Right ventricle myocardium superior (tissue), 1 donor: ENCODE measurements around the gene LSR. TPM values are rescaled to one million over a fixed set of nuclear protein-coding genes. Genes with fewer than 3 reads are reported as not detected.

Source experiments
- ATAC-seq: fragments of 200-7000 bp; cut with Tn5 transposase; one replicate; pipeline ENCODE4 v1.9.1; 2020; ENCODE audit warnings: mild to moderate bottlenecking; ENCODE audit not compliant: poor library complexity
- DNase-seq: peaks from one replicate; pipeline ENCODE4 v3.0.0-alpha.2; 2020
- intact Hi-C: fragments of 100-400 bp; cut with DNase I; formaldehyde crosslinking; loops from one replicate; pipeline ENCODE4 v1.11.2; 2022
- total RNA-seq: library from RNA; stranded (reverse); fragmentation: NEBNext Ultra II Directional; extraction: Animal tissue kit (Norgen Biotek cat#: 25700); gene quantifications from one replicate; pipeline ENCODE4 v1.2.1, GENCODE V29; 2021
- donor health status: DM: no; HTN: yes; CAD: no; lungs with severe emphysema.

Gene LSR
- total RNA-seq, 1 donor from 2014 or later, result 4.5 TPM

DNA sequence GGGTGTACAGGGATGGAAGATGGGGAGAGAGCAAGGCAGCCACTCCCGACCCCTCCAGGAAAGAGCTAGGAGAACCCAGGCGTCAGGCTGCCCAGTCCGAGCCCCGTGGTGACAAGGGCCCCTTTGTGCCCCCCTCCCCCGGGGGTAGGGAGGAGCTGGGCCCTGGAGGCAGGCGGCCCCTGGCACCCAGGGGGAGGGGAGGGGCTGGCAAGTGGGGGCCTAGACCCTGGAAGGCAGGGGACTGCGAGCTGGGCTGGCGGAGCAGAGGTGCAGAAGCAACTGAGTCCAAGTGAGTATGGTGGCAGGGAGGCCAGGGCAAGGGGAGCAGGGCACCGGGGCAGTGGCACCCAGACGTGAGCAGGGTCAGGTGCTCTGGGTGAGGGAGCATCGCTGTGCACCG lies 43.1 kb downstream of the LSR start, which contains the start of gene MAG:
TSS of gene MAG (plus strand) at position 246 of the 400 bp plus-strand sequence. CDS start 3,248 bp downstream, outside the sequence.
- intact Hi-C loops, result no loop called here
- DNase-seq, result no peak
- ATAC-seq, result no peak

DNA sequence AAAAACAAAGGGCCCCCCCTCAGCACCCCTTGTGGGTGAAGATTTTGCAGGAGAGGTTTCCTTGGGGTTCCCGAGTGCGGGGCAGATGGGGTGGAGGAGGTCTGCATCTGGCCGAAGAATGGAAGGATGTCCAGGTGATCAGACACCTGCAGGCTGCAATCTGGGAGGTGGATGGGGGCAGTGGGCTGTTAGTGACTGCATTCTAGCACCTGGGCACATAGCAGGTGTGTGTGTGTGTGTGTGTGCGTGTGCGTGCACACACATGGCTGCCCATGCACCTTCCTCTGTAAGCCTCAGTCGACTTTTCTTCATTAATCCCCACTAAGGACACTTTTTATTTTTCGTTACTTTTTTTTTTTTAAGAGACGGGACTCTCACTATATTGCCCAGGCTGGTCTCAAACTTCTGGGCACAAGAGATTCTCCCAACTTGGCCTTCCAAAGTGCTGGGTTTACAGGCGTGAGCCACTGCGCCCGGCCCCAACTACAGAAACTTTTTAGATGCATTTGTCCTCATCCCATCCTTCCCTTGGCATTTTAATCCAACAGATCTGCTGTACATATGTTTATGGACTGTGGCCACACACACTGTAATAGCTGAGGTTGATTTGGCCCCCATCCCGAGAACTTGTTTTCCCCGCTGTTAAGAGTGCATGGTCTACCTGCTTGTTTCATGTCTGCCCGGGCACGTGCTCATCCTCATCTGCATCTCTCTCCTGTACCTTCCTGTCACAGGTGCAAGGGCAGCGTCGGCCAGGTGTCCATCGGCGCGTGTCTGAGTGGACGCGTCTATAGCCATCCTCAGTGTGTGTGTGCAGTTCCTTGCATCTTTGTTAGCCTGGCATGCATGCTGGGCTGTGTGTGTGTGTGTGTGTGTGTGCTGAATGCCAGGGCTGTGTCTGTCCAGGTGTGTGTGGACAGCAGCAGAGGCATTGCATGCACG lies 43.9 kb downstream of the LSR start:
- ATAC-seq, result no peak

DNA sequence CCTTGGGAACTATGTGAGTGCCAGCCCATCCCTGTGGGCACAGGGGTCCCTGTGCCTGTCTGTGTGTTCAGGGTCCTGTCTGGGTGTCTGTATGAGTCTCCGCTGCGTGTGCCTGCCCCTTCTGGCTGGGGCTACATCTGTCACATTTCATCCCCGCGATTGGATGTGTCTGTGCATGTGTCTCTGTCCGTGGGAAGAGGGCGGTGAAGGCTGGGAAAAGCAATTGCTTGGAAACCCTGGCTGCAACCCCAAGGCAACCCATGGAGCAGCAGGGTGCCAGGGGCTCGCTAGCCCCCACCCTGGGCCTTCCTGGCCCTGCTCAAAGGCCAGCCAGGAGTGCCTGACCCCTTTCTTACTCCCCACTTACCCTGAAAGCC lies 44.5 kb downstream of the LSR start:
- ATAC-seq (no peak), DNase-seq (no peak)
- intact Hi-C loops, result no loop called here

More for the DNA sequence above, 43.9 kb downstream of the LSR start:
- intact Hi-C loops, result no loop called here
- no peak for DNase-seq

DNA sequence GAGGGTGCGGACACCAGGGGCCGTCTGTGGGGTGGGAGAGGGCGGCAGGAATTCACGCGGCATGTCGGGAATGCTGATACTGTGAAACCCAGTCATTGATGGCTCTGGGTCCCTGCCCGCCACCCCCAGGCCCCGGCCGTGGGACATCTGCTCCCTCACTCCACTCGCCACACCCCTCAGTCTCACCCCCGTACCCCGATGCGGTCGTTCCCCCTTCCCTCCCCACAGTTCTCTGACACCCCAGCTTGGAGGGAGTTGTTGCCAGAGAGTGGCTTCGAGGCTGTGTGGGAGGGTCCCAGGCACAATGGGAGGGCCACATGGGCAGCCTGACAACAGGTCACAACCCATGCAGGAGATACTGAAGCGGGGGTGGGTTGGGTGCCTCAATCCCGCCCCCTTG lies 45.0 kb downstream of the LSR start:
- DNase-seq, result no peak
- intact Hi-C loops, result no loop called here
- ATAC-seq, result no peak

DNA sequence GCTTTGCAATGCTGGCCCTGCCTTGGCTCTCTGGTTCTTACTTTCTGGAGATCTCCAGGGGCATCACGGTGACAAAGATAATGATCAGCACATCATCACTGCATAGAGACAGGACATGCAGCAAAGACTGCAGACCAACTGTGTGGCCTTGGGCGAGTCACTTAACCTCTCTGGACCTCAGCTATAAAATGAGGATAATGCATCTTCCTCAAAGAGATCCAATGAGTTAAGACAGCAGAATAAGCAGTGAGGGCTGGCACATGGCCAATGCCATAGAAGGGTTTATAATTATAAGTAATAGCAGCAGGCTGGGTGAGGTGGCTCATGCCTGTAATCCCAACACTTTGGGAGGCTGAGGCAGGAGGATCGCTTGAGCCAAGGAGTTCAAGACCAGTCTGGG lies 45.5 kb downstream of the LSR start:
- intact Hi-C loops, result no loop called here
- no peak for ATAC-seq
- no peak for DNase-seq

DNA sequence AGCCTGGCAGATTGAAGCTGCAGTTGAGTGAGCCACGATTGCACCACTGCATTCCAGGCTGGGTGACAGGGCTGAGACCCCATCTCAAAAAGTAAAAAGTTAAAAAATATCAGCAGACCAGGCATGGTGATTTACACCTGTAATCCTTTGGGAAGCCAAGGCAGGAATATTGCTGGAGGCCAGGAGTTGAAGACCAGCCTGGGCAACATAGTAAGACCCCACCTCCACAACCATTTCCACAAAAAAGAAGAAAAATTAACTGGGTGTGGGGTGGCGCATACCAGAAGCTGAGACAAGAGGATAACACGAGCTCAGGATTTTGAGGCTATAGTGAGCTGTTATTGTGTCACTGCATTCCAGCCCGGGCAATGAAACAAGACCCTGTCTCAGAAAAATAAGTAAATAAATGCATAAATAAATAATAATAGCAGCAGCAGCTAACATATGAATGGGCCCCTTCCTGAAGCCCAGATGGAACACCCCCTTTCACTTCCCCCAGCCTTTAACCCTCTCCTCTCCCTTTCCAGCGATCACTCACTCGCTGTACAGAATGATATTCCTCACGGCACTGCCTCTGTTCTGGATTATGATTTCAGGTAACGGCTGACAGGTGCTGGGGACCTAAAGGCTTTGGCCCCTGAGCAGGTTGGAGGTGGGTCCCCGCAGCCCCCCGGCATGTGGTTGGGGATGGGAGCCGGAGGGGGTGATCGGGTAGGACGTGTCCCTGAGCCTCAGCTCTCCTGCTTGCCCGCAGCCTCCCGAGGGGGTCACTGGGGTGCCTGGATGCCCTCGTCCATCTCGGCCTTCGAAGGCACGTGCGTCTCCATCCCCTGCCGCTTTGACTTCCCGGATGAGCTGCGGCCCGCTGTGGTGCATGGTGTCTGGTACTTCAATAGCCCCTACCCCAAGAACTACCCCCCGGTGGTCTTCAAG lies 46.3 kb downstream of the LSR start:
- ATAC-seq (no peak), DNase-seq (no peak)
- intact Hi-C loops, result no loop called here

DNA sequence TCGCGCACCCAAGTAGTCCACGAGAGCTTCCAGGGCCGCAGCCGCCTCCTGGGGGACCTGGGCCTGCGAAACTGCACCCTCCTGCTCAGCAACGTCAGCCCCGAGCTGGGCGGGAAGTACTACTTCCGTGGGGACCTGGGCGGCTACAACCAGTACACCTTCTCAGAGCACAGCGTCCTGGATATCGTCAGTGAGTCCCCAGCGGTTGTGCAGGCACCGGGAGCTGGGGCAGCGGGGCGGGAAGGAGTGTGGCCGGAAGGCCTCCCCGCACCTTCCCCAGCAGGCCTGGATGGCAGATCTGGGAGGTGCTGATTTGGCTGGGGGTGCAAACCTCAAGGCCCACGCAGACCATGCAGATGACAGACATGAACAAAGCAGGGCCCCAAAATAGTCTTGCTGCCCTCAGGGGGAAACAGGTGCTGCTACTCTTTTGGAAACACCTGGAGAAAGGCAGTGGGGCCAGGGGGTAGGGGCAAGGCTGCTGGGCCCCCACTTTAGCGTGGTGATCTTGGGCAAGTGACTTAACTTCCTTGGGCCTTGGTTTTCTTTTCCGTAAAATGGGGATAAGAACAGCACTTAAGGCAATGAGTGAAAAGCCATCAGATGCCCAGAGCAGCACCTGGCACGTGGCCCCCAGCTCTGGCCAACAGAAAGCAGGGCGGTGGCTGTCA lies 47.1 kb downstream of the LSR start:
- DNase-seq (no peak), ATAC-seq (no peak)
- intact Hi-C loops, result no loop called here

DNA sequence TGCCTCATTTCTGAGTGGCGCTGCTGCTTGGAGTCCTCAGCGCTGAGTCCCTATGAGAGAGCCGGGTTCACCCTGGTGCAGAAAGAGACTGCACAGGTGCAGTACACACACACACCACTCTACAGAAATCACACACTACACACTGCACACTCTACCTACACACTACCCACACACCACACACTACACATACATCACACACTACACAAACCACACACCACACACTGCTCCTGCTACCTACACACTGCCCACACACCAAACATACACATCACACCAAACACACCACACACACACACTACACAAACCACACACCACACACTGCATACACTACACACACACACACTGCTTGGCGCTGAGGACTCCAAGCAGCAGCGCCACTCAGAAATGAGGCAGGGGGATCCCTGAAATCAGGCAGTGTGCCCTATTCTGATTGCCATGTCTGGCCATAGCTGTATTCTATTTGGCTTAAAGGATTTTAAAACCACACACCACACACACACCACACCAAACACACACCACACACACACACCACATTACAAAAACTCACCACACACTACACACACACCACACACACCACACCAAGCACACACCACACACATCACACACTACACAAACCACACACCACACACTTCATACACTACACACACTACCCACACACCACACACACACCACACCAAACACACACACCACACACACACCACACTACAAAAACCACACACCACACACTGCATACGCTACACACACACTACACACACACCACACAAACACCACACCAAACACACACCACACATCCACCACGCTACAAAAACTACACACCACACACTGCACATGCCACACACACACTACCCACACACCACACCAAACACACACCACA lies 48.1 kb downstream of the LSR start:
- intact Hi-C loops, result no loop called here
- ATAC-seq (no peak), DNase-seq (no peak)

DNA sequence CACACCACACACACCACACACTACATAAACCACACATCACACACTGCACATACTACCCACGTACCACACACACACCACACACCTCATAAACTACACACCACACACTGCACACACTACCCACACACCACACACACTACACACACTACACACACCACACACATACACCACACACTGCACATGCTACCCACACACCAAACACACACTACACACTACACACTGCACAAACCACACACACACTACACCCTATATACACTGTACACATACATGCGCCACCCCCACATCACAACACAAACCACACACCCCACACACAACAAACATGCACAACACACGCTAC lies 48.7 kb downstream of the LSR start:
- DNase-seq, result no peak
- ATAC-seq, result no peak
- intact Hi-C loops, result no loop called here

DNA sequence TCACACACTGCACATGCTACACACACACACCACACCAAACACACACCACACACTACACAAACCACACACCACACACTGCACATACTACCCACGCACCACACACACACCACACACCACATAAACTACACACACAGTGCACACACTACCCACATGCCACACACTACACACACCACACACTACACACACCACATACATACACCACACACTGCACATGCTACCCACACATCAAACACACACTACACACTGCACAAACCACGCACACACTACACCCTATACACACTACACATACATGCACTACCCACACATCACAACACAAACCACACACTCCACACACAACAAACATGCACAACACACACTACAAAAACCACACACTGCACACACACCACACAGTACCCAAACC lies 49.1 kb downstream of the LSR start:
- intact Hi-C loops, result no loop called here
- ATAC-seq, result no peak

DNA sequence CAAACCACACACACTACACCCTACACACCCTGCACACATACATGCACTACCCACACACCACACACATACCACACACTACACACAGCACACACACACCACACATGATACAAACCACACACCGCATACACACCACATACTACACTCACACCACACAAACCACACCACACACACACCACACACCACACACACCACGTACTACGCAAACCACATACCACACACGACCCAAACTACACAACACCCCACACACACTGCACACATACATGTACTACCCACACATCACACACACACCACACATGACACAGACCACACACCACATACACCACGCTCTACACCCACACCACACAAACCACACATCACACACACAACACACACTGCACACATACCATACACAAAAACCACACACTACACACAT lies 49.8 kb downstream of the LSR start:
- DNase-seq, result no peak
- intact Hi-C loops, result no loop called here
- no peak for ATAC-seq

More for the DNA sequence above, 49.1 kb downstream of the LSR start:
- no peak for DNase-seq

DNA sequence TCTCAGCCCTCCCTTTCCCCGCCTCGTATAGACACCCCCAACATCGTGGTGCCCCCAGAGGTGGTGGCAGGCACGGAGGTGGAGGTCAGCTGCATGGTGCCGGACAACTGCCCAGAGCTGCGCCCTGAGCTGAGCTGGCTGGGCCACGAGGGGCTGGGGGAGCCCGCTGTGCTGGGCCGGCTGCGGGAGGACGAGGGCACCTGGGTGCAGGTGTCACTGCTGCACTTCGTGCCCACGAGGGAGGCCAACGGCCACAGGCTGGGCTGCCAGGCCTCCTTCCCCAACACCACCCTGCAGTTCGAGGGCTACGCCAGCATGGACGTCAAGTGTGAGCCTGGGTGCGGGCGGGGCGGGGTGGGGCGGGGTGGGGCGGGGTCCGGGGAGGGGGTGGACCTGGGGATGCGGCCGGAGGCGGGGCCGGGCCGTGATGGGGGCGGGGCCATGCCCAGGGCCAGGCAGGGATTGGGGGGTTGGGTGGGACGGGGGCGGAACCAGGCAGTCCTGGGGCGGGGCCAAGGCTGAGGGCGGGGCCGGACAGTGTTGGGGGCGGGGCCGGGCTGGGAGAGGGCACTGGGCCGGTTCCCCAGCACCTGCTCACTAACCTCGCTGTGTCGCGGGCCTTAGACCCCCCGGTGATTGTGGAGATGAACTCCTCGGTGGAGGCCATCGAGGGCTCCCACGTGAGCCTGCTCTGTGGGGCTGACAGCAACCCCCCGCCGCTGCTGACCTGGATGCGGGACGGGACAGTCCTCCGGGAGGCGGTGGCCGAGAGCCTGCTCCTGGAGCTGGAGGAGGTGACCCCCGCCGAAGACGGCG lies 50.9 kb downstream of the LSR start:
- DNase-seq, result no peak
- ATAC-seq, result no peak
- intact Hi-C loops, result no loop called here

DNA sequence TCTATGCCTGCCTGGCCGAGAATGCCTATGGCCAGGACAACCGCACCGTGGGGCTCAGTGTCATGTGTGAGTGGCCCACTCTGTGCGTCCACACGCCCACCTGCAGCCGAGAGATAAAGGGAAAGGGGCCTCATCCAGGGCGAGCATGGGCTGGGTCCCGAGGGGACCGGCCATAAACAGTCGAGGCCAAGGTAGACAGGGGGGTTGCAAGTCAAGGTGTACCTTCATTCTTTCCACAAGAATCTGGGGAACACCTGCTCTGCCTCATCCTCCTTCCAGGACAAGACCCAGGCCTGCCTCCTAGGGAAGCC lies 51.5 kb downstream of the LSR start:
- ATAC-seq (no peak), DNase-seq (no peak)
- intact Hi-C loops, result no loop called here

DNA sequence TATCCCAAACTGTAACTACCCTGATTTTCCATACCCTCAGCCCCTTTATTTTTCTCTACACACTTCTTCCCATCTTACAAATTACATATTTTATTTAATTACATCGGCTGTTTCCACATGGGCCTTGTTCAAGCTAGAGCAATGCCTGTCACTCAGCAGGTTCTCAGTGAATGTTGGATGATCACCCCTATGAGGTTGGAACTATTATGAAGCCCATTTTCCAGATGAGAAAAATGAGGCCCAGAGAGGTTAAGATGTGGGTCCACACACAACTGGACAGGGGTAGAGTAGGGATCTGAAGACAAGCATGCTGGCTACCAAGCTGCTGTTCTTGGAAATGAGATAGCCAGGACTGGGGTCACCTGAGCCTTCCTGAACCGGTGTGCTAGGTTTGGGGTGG lies 53.2 kb downstream of the LSR start:
- ATAC-seq, result no peak
- intact Hi-C loops, result no loop called here

DNA sequence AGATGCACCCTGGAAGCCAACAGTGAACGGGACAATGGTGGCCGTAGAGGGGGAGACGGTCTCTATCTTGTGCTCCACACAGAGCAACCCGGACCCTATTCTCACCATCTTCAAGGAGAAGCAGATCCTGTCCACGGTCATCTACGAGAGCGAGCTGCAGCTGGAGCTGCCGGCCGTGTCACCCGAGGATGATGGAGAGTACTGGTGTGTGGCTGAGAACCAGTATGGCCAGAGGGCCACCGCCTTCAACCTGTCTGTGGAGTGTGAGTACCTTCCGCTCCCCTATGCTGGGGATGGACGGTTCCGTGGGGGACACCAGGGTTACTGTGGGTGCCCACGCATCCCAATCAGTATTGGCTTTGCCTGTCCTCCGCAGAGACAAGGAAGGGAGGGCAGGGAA lies 53.6 kb downstream of the LSR start:
- DNase-seq (peak; percentile 30), ATAC-seq (no peak)
- intact Hi-C loops, result no loop called here

More for the DNA sequence above, 53.2 kb downstream of the LSR start:
- DNase-seq, result no peak

DNA sequence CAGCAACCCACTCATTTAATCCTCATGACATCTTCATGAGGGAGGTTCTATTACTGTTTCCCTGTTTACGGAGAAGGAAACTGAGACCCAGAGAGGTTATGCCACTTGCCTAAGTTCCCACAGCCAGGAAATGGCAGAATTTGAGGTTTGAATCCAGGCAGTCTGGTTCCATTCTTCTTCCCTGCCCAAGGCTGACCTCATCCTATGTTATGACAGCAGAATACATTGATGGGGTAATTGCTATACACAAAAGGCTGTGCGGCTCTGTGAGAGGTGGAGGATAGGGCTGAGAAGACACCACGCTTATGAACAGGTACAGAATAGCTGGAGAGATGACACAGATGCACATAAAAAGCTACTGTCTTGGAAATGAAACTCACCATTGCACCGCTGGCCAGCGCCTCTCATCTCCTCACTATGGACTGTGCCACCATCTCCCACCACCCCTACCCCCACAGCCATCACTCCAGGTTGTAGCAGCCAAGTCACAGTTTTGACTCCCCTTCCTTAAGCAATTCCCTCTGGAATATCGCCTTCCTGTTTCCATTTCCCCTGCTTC lies 54.6 kb downstream of the LSR start:
- peak; percentile 9 for DNase-seq
- intact Hi-C loops, result no loop called here
- ATAC-seq, result no peak

DNA sequence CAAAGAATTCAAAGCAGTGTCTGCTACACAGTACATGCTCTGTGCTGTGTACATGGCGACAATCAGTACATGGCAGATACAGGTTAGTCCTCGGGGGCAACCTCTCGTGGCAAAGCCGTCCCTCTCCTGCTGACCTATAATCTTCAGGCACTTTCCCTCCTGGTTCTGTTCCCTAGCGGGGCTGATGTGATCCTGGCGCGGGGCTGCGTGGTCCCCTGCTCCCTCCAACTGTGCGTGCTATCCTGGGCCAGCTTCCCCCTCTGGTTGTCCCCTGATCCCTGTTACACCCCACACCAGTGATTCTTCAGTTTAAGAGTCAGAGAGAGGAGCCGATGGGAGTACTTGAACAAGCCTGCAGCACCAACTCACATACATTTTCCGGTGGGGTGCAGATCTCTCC lies 55.2 kb downstream of the LSR start:
- no peak for ATAC-seq
- peak; percentile 10 for DNase-seq
- intact Hi-C loops, result no loop called here
